WTC11 (cell line): ENCODE measurements around the gene RPRD2. TPM values are rescaled to one million over a fixed set of nuclear protein-coding genes. Genes with fewer than 3 reads are reported as not detected.
A peak's percentile ranks its signal among the peaks of the same experiment; 100 is the strongest.

Experiments
- ATAC-seq: fragments of 200-7000 bp; cut with Tn5 transposase; 2 replicates; pipeline ENCODE4 v1.10.0; 2021; ENCODE audit warnings: mild to moderate bottlenecking, moderate library complexity
- CTCF ChIA-PET: fragments of 300-600 bp; sonication (Branson Sonifier 250); formaldehyde crosslinking; loops from one replicate; lab custom pipeline; 2021; ENCODE audit warnings: antibody characterized with exemption; lab: Charles Lee
- POLR2A ChIA-PET: fragments of 350-600 bp; sonication (Branson Sonifier 250); formaldehyde crosslinking; loops from one replicate; lab custom pipeline; 2021; ENCODE audit warnings: antibody characterized with exemption; lab: Charles Lee
- DNase-seq: peaks from one replicate; pipeline ENCODE4 v3.0.0; 2021; ENCODE audit warnings: low spot score
- H3K27ac Mint-ChIP-seq: 2 replicates; pipeline ENCODE4 v1.8.0; 2021; ENCODE audit warnings: mixed read lengths
- H3K27me3 Mint-ChIP-seq: 2 replicates; pipeline ENCODE4 v1.8.0; 2021; ENCODE audit warnings: low read depth, mild to moderate bottlenecking, moderate library complexity, mixed read lengths
- H3K36me3 Mint-ChIP-seq: 2 replicates; pipeline ENCODE4 v1.8.0; 2021; ENCODE audit warnings: mixed read lengths
- H3K4me1 Mint-ChIP-seq: 2 replicates; pipeline ENCODE4 v1.8.0; 2022; ENCODE audit warnings: mixed read lengths
- H3K4me3 Mint-ChIP-seq: 2 replicates; pipeline ENCODE4 v1.8.0; 2021; ENCODE audit warnings: mild to moderate bottlenecking, moderate library complexity, mixed read lengths
- H3K9me3 Mint-ChIP-seq: 2 replicates; pipeline ENCODE4 v1.8.0; 2021; ENCODE audit warnings: mixed read lengths
- AFF4 ChIP-seq: sonication (generic); formaldehyde crosslinking; IDR thresholded peaks from 2 replicates; pipeline ENCODE4 v1.8.1; 2023; ENCODE audit warnings: mild to moderate bottlenecking, missing genetic modification reagents, borderline replicate concordance
- E2F4 ChIP-seq: sonication (generic); formaldehyde crosslinking; IDR thresholded peaks from 2 replicates; pipeline ENCODE4 v1.8.1; 2022; ENCODE audit warnings: low read depth, mild to moderate bottlenecking, moderate library complexity, missing genetic modification reagents, borderline replicate concordance
- ESRRA ChIP-seq: sonication (generic); formaldehyde crosslinking; IDR thresholded peaks from 2 replicates; pipeline ENCODE4 v1.8.1; 2022; ENCODE audit warnings: mild to moderate bottlenecking, missing genetic modification reagents, borderline replicate concordance
- ETV6 ChIP-seq: sonication (generic); formaldehyde crosslinking; IDR thresholded peaks from 2 replicates; pipeline ENCODE4 v1.8.1; 2022; ENCODE audit warnings: mild to moderate bottlenecking, missing genetic modification reagents
- HMGXB4 ChIP-seq: sonication (generic); formaldehyde crosslinking; IDR thresholded peaks from 2 replicates; pipeline ENCODE4 v1.8.1; 2023; ENCODE audit warnings: mild to moderate bottlenecking, moderate library complexity, missing genetic modification reagents
- IRF1 ChIP-seq: sonication (generic); formaldehyde crosslinking; IDR thresholded peaks from 2 replicates; pipeline ENCODE4 v1.8.0; 2023; ENCODE audit warnings: missing genetic modification reagents
- KAT7 ChIP-seq: sonication (generic); formaldehyde crosslinking; IDR thresholded peaks from 2 replicates; pipeline ENCODE4 v1.8.1; 2023; ENCODE audit warnings: missing genetic modification reagents, mild to moderate bottlenecking, borderline replicate concordance
- NFYB ChIP-seq: sonication (generic); formaldehyde crosslinking; conservative IDR thresholded peaks from 2 replicates; pipeline ENCODE4 v1.8.0; 2022; ENCODE audit warnings: low read depth, missing genetic modification reagents
- OVOL2 ChIP-seq: fragments of 250-450 bp; sonication (Bioruptor Pico); IDR thresholded peaks from 2 replicates; pipeline ENCODE4 v1.9.0; 2021; ENCODE audit warnings: mild to moderate bottlenecking, borderline replicate concordance
- PRDM15 ChIP-seq: sonication (generic); formaldehyde crosslinking; IDR thresholded peaks from 2 replicates; pipeline ENCODE4 v1.8.0; 2022; ENCODE audit warnings: missing genetic modification reagents
- PREB ChIP-seq: sonication (generic); formaldehyde crosslinking; IDR thresholded peaks from 2 replicates; pipeline ENCODE4 v1.8.1; 2022; ENCODE audit warnings: mild to moderate bottlenecking, missing genetic modification reagents, moderate library complexity, borderline replicate concordance
- PRRX2 ChIP-seq: fragments of 250-450 bp; sonication (Bioruptor Pico); IDR thresholded peaks from 2 replicates; pipeline ENCODE4 v1.8.0; 2021; ENCODE audit warnings: mild to moderate bottlenecking
- RORB ChIP-seq: fragments of 250-450 bp; sonication (Bioruptor Pico); IDR thresholded peaks from 2 replicates; pipeline ENCODE4 v1.9.0; 2021; ENCODE audit warnings: mild to moderate bottlenecking
- SMAD3 ChIP-seq: sonication (generic); formaldehyde crosslinking; IDR thresholded peaks from 2 replicates; pipeline ENCODE4 v1.8.0; 2022; ENCODE audit warnings: missing genetic modification reagents, mild to moderate bottlenecking, borderline replicate concordance
- SP1 ChIP-seq: sonication (generic); formaldehyde crosslinking; conservative IDR thresholded peaks from 2 replicates; pipeline ENCODE4 v1.8.1; 2022; ENCODE audit warnings: missing genetic modification reagents
- TEAD1 ChIP-seq: sonication (generic); formaldehyde crosslinking; IDR thresholded peaks from 2 replicates; pipeline ENCODE4 v1.8.0; 2022; ENCODE audit warnings: mild to moderate bottlenecking, missing genetic modification reagents
- ZNF121 ChIP-seq: sonication (generic); formaldehyde crosslinking; IDR thresholded peaks from 2 replicates; pipeline ENCODE4 v1.8.0; 2023; ENCODE audit warnings: missing genetic modification reagents
- ZNF138 ChIP-seq: sonication (generic); formaldehyde crosslinking; conservative IDR thresholded peaks from 2 replicates; pipeline ENCODE4 v1.8.1; 2022; ENCODE audit warnings: mild to moderate bottlenecking, moderate library complexity, missing genetic modification reagents
- total RNA-seq: library from RNA; stranded (reverse); gene quantifications from 3 replicates; pipeline ENCODE4 v1.2.3, GENCODE V29; 2021
- TF ChIP-seq, protein P1 (sequence below): fragments of 250-450 bp; sonication (Bioruptor Pico); IDR thresholded peaks from 2 replicates; pipeline ENCODE4 v1.8.0; 2021; ENCODE audit warnings: mild to moderate bottlenecking

The RPRD2 gene
- total RNA-seq, 1 experiment from 2014 or later = 26.1 TPM

GRCh38 chr1:150407330-150407729 lies 43.4 kb downstream of the RPRD2 start:
- CTCF ChIA-PET = no interaction called here
- peak overlapping the region; percentile 83 for H3K27ac Mint-ChIP-seq
- POLR2A ChIA-PET = no interaction called here

GRCh38 chr1:150408800-150409199 lies 44.9 kb downstream of the RPRD2 start:
- H3K4me3 Mint-ChIP-seq = no peak overlapping the region; the same call in 1 of the 2 replicates
- DNase-seq (no peak), ATAC-seq (no peak)
- H3K9me3 Mint-ChIP-seq = no peaks in the 10 kb centered on the region
- ChIA-PET POLR2A (interaction anchor here (0.5 kb wide), 1 partner anchor 60 kb away, joined by 4 read pairs; no protein-coding TSS in a partner anchor), CTCF (no interaction called here)
- no peaks in the 10 kb centered on the region for H3K27me3 Mint-ChIP-seq
- peaks cover 41% of the 10 kb centered on the region for H3K4me1 Mint-ChIP-seq
- TF ChIP-seq RORB (CRISPR knock-in tag) (no peak), ZNF121 (CRISPR knock-in tag) (no peak), PRDM15 (CRISPR knock-in tag) (no peak), SP1 (no peak), KAT7 (CRISPR knock-in tag) (no peak), PREB (CRISPR knock-in tag) (no peak), IRF1 (CRISPR knock-in tag) (no peak), ESRRA (CRISPR knock-in tag) (no peak), AFF4 (CRISPR knock-in tag) (no peak), NFYB (CRISPR knock-in tag) (no peak), PRRX2 (CRISPR knock-in tag) (no peak), ZNF138 (CRISPR knock-in tag) (no peak)
- TF ChIP-seq, protein P1, sequence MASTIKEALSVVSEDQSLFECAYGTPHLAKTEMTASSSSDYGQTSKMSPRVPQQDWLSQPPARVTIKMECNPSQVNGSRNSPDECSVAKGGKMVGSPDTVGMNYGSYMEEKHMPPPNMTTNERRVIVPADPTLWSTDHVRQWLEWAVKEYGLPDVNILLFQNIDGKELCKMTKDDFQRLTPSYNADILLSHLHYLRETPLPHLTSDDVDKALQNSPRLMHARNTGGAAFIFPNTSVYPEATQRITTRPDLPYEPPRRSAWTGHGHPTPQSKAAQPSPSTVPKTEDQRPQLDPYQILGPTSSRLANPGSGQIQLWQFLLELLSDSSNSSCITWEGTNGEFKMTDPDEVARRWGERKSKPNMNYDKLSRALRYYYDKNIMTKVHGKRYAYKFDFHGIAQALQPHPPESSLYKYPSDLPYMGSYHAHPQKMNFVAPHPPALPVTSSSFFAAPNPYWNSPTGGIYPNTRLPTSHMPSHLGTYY (CRISPR knock-in tag) = no peak
- H3K36me3 Mint-ChIP-seq = no peaks in the 10 kb centered on the region
- peak overlapping the region; percentile 51; the same call in 1 of the 2 replicates for H3K27ac Mint-ChIP-seq

More at GRCh38 chr1:150407330-150407729, 43.4 kb downstream of the RPRD2 start:
- Mint-ChIP-seq H3K27me3 (no peaks in the 10 kb centered on the region), H3K9me3 (no peaks in the 10 kb centered on the region)
- 0 out of 2 replicates have a peak, but pooled peaks have one; percentile 32 for ATAC-seq
- no peak for TF ChIP-seq OVOL2 (CRISPR knock-in tag)
- no peak for TF ChIP-seq HMGXB4 (CRISPR knock-in tag)
- TF ChIP-seq SMAD3 = no peak
- TF ChIP-seq TEAD1 (CRISPR knock-in tag) = no peak
- TF ChIP-seq E2F4 = no peak
- TF ChIP-seq ETV6 = no peak
- TF ChIP-seq, all 79 proteins: peak for 0
- Mint-ChIP-seq H3K4me1 (peaks cover 41% of the 10 kb centered on the region), H3K36me3 (no peaks in the 10 kb centered on the region), H3K4me3 (no peak overlapping the region)
- no peak for DNase-seq
